HG02798 (cell line): ENCODE measurements around the gene CAT.

Experiments
- ATAC-seq: cut with Tn5 transposase; IDR thresholded peaks from one replicate; pipeline ENCODE4 v1.9.1; 2021; ENCODE audit warnings: mild to moderate bottlenecking; ENCODE audit not compliant: unreplicated experiment, poor library complexity

The CAT gene

GRCh38 chr11:34493468-34493867 is 54.7 kb downstream of the CAT start:
- no peak for ATAC-seq

- ATAC-seq = no peak
Measured at GRCh38 chr11:34493926-34494595, 55.3 kb downstream of the CAT start.

GRCh38 chr11:34495239-34495723 is 56.5 kb downstream of the CAT start:
- no peak for ATAC-seq

GRCh38 chr11:34495724-34496377 is 57.1 kb downstream of the CAT start:
- ATAC-seq = no peak

GRCh38 chr11:34499719-34500500 is 61.2 kb downstream of the CAT start:
- no peak for ATAC-seq

- ATAC-seq = no peak
Measured at GRCh38 chr11:34501500-34501899, 62.8 kb downstream of the CAT start.

- ATAC-seq = no peak
Measured at GRCh38 chr11:34501949-34502348, 63.2 kb downstream of the CAT start.

- ATAC-seq = no peak
Measured at GRCh38 chr11:34502949-34503348, 64.2 kb downstream of the CAT start.

- no peak for ATAC-seq
Measured at GRCh38 chr11:34505874-34506273, 67.1 kb downstream of the CAT start.

GRCh38 chr11:34507156-34507555 is 68.4 kb downstream of the CAT start:
- ATAC-seq = no peak

- no peak for ATAC-seq
Measured at GRCh38 chr11:34507610-34508009, 68.9 kb downstream of the CAT start.

- ATAC-seq = no peak
Measured at GRCh38 chr11:34508524-34508923, 69.8 kb downstream of the CAT start.

- no peak for ATAC-seq
Measured at GRCh38 chr11:34509336-34509876, 70.7 kb downstream of the CAT start.

GRCh38 chr11:34510218-34510617 is 71.5 kb downstream of the CAT start:
- no peak for ATAC-seq

- no peak for ATAC-seq
Measured at GRCh38 chr11:34510673-34511072, 71.9 kb downstream of the CAT start.

- ATAC-seq = peak; percentile 86
Measured at GRCh38 chr11:34512840-34513681, 74.3 kb downstream of the CAT start.

GRCh38 chr11:34513682-34514449 is 75.1 kb downstream of the CAT start, which contains the start of gene ELF5:
TSS of gene ELF5 (minus strand) at chr11:34513794. CDS start at chr11:34505749, 8,045 bp downstream.
- no peak for ATAC-seq

- ATAC-seq = no peak
Measured at GRCh38 chr11:34514597-34514996, 75.9 kb downstream of the CAT start.
